MCF 10A (cell line): ENCODE measurements around the gene KRT6C. TPM values are rescaled to one million over a fixed set of nuclear protein-coding genes. Genes with fewer than 3 reads are reported as not detected.

Experiments used
- BruUV-seq: library from RNA; stranded (reverse); fragments of 400-500 nt; replicated peaks from 2 replicates; lab custom pipeline; 2021; lab: Mats Ljungman, UMichigan
- CTCF ChIA-PET: fragments of 300-600 bp; sonication (Branson Sonifier 250); formaldehyde crosslinking; extraction: SDS; loops from one replicate; lab custom pipeline; 2021; ENCODE audit warnings: antibody characterized with exemption, inconsistent platforms; lab: Yijun Ruan, JAX
- POLR2A ChIA-PET: fragments of 300-600, 350-650 bp; sonication (Branson Sonifier 250); formaldehyde crosslinking; extraction: SDS; loops from one replicate; lab custom pipeline; 2020; ENCODE audit warnings: antibody characterized with exemption, inconsistent platforms; lab: Yijun Ruan, JAX
- DNase-seq: peaks from one replicate; pipeline ENCODE4 v3.0.0-alpha.2; 2018; ENCODE audit not compliant: unreplicated experiment
- H3K27ac Mint-ChIP-seq: one replicate; pipeline ENCODE4 v1.8.0; 2022; ENCODE audit warnings: mild to moderate bottlenecking, low read depth, mixed read lengths; ENCODE audit not compliant: unreplicated experiment
- H3K27me3 Mint-ChIP-seq: one replicate; pipeline ENCODE4 v1.8.0; 2022; ENCODE audit warnings: mixed read lengths; ENCODE audit not compliant: insufficient read depth, unreplicated experiment
- H3K36me3 Mint-ChIP-seq: one replicate; pipeline ENCODE4 v1.8.0; 2022; ENCODE audit warnings: mild to moderate bottlenecking, moderate library complexity, mixed read lengths; ENCODE audit not compliant: insufficient read depth, unreplicated experiment
- H3K4me1 Mint-ChIP-seq: one replicate; pipeline ENCODE4 v1.8.0; 2022; ENCODE audit warnings: mixed read lengths; ENCODE audit not compliant: insufficient read depth, unreplicated experiment
- H3K4me3 Mint-ChIP-seq: one replicate; pipeline ENCODE4 v1.8.0; 2022; ENCODE audit warnings: mild to moderate bottlenecking, moderate library complexity, mixed read lengths; ENCODE audit not compliant: unreplicated experiment
- H3K9me3 Mint-ChIP-seq: one replicate; pipeline ENCODE4 v1.8.0; 2022; ENCODE audit warnings: mixed read lengths; ENCODE audit not compliant: unreplicated experiment
- CTCF ChIP-seq: fragments of 200-600 bp; IDR thresholded peaks from one replicate; pipeline ENCODE4 v1.8.0; 2022; ENCODE audit warnings: antibody characterized with exemption, mild to moderate bottlenecking; ENCODE audit not compliant: unreplicated experiment
- intact Hi-C: fragments of 100-400 bp; cut with micrococcal nuclease; formaldehyde crosslinking; loops from 2 replicates; pipeline ENCODE4 v1.14.1; 2022
- total RNA-seq: library from RNA; stranded (reverse); gene quantifications from 2 replicates; pipeline ENCODE4 v1.2.3, GENCODE V29; 2022

KRT6C gene
- total RNA-seq, 1 experiment from 2014 or later = 0.19 TPM

- H3K4me3 Mint-ChIP-seq = peak overlapping the region; percentile 80
- peak overlapping the region; percentile 96 for H3K27ac Mint-ChIP-seq
- peak; percentile 87 for DNase-seq
- H3K4me1 Mint-ChIP-seq = peaks cover 46% of the 10 kb centered on the region
- TF ChIP-seq CTCF = no peak
- CTCF ChIA-PET = interaction anchor here (0.9 to 7.3 kb wide), 18 partner anchors 10 to 435 kb away, joined by 3 to 90 read pairs (median 6); partner anchors contain the start of gene KRT6A
- no peaks in the 10 kb centered on the region for H3K9me3 Mint-ChIP-seq
- no peaks in the 10 kb centered on the region for H3K27me3 Mint-ChIP-seq
- POLR2A ChIA-PET = interaction anchor here (0.6 to 27.6 kb wide), 31 partner anchors 8 to 485 kb away, joined by 3 to 1235 read pairs (median 6); partner anchors contain the start of genes ATG101, EIF4B, KRT6A and KRT6C
- peaks cover 44% of the 10 kb centered on the region for H3K36me3 Mint-ChIP-seq
- BruUV-seq = no TSS peak
- intact Hi-C loops = loop anchor here (2.0 to 5.0 kb wide), 3 partner anchors 79 to 364 kb away; no protein-coding TSS in a partner anchor
Measured at GRCh38 chr12:52521175-52521567, 47.6 kb upstream of the KRT6C start.

- BruUV-seq = no TSS peak
- Mint-ChIP-seq H3K27me3 (no peaks in the 10 kb centered on the region), H3K4me3 (peak within 1 kb of the TSS; percentile 80), H3K4me1 (peaks cover 49% of the 10 kb centered on the region), H3K9me3 (no peaks in the 10 kb centered on the region), H3K27ac (peak within 1 kb of the TSS; percentile 96), H3K36me3 (peaks cover 55% of the 10 kb centered on the region)
- POLR2A ChIA-PET = interaction anchor here (0.6 to 27.6 kb wide), 43 partner anchors 7 to 486 kb away, joined by 3 to 1235 read pairs (median 4); partner anchors contain the start of genes ATG101, EIF4B, KRT18 and KRT6A
- CTCF ChIA-PET = interaction anchor here (0.6 to 7.3 kb wide), 18 partner anchors 12 to 481 kb away, joined by 3 to 90 read pairs (median 6); partner anchors contain the start of gene KRT6A
- no peak for TF ChIP-seq CTCF
- DNase-seq = peak; percentile 97
- intact Hi-C loops = loop anchor here (2.0 to 5.0 kb wide), 4 partner anchors 78 to 363 kb away; no protein-coding TSS in a partner anchor
Measured at GRCh38 chr12:52519826-52520662, 46.4 kb upstream of the KRT6C start, which contains the start of gene KRT5. KRT5 (minus strand) TSS chr12:52520394; CDS start chr12:52520296, 98 bp downstream.

GRCh38 chr12:52519387-52519703 is 45.7 kb upstream of the KRT6C start:
- H3K36me3 Mint-ChIP-seq = peaks cover 62% of the 10 kb centered on the region
- peak overlapping the region; percentile 80 for H3K4me3 Mint-ChIP-seq
- TF ChIP-seq CTCF = no peak
- no peaks in the 10 kb centered on the region for H3K9me3 Mint-ChIP-seq
- BruUV-seq = TSS peak; percentile 62
- DNase-seq = no peak
- ChIA-PET POLR2A (interaction anchor here (0.7 to 27.6 kb wide), 21 partner anchors 6 to 487 kb away, joined by 3 to 1235 read pairs (median 11); partner anchors contain the start of genes EIF4B, KRT18, KRT6A and KRT6B), CTCF (interaction anchor here (0.6 to 7.3 kb wide), 17 partner anchors 18 to 481 kb away, joined by 3 to 90 read pairs (median 6); partner anchors contain the start of gene KRT6A)
- no peaks in the 10 kb centered on the region for H3K27me3 Mint-ChIP-seq
- peaks cover 51% of the 10 kb centered on the region for H3K4me1 Mint-ChIP-seq
- intact Hi-C loops = loop anchor here (5.0 kb wide), 1 partner anchor 147 kb away; no protein-coding TSS in a partner anchor
- peak overlapping the region; percentile 96 for H3K27ac Mint-ChIP-seq
